Type B pancreatic cell (in vitro differentiated cells): ENCODE measurements around the gene SLC25A47. TPM values are rescaled to one million over a fixed set of nuclear protein-coding genes. Genes with fewer than 3 reads are reported as not detected.
"Not testable (repeated sequence)": the region's sequence is repeated elsewhere in the genome, so short reads cannot be mapped to it uniquely, and the experiment has no call there.

Experiments
- DNase-seq: peaks from one replicate; pipeline ENCODE4 v3.0.0; 2021; ENCODE audit warnings: mixed read lengths; ENCODE audit not compliant: unreplicated experiment; ENCODE audit errors: extremely low spot score
- H3K27ac Mint-ChIP-seq: 2 replicates; pipeline ENCODE4 v1.8.0; 2021; ENCODE audit warnings: mild to moderate bottlenecking, mixed read lengths
- H3K27me3 Mint-ChIP-seq: 2 replicates; pipeline ENCODE4 v1.8.0; 2021; ENCODE audit warnings: mixed read lengths
- H3K36me3 Mint-ChIP-seq: 2 replicates; pipeline ENCODE4 v1.8.0; 2021; ENCODE audit warnings: mixed read lengths
- H3K4me1 Mint-ChIP-seq: one replicate; pipeline ENCODE4 v1.8.0; 2021; ENCODE audit warnings: mixed read lengths; ENCODE audit not compliant: unreplicated experiment
- H3K4me3 Mint-ChIP-seq: 2 replicates; pipeline ENCODE4 v1.8.0; 2021; ENCODE audit warnings: mild to moderate bottlenecking, mixed read lengths
- H3K9me3 Mint-ChIP-seq: 2 replicates; pipeline ENCODE4 v1.8.0; 2021; ENCODE audit warnings: mixed read lengths
- CTCF ChIP-seq: fragments of 200-600 bp; sonication (generic); conservative IDR thresholded peaks from 2 replicates; pipeline ENCODE4 v1.5.0; 2021; ENCODE audit warnings: antibody characterized with exemption, mild to moderate bottlenecking
- total RNA-seq: library from RNA; stranded (reverse); gene quantifications from 2 replicates; pipeline ENCODE4 v1.2.1, GENCODE V29; 2021; ENCODE audit warnings: low replicate concordance

The SLC25A47 gene
- total RNA-seq, 1 donor from 2014 or later: not detected

GRCh38 chr14:100339766-100340422 lies 16.8 kb downstream of the SLC25A47 start:
- Mint-ChIP-seq H3K9me3 (no peaks in the 10 kb centered on the region), H3K27me3 (no peaks in the 10 kb centered on the region), H3K4me3 (no peak overlapping the region), H3K27ac (peak overlapping the region; percentile 30), H3K4me1 (peaks cover 10% of the 10 kb centered on the region), H3K36me3 (peaks cover 25% of the 10 kb centered on the region)
- no peak for TF ChIP-seq CTCF
- no peak for DNase-seq

- H3K4me1 Mint-ChIP-seq: peaks cover 10% of the 10 kb centered on the region
- H3K27me3 Mint-ChIP-seq: no peaks in the 10 kb centered on the region
- no peak overlapping the region for H3K27ac Mint-ChIP-seq
- no peaks in the 10 kb centered on the region for H3K9me3 Mint-ChIP-seq
- no peak overlapping the region for H3K4me3 Mint-ChIP-seq
- TF ChIP-seq CTCF: no peak
- H3K36me3 Mint-ChIP-seq: peaks cover 25% of the 10 kb centered on the region
- DNase-seq: no peak
Observed at GRCh38 chr14:100340423-100340813, 17.3 kb downstream of the SLC25A47 start.

- H3K27me3 Mint-ChIP-seq: no peaks in the 10 kb centered on the region
- no peak for TF ChIP-seq CTCF
- no peaks in the 10 kb centered on the region for H3K9me3 Mint-ChIP-seq
- H3K4me1 Mint-ChIP-seq: peaks cover 10% of the 10 kb centered on the region
- H3K27ac Mint-ChIP-seq: peak overlapping the region; percentile 18
- DNase-seq: no peak
- peaks cover 24% of the 10 kb centered on the region for H3K36me3 Mint-ChIP-seq
- no peak overlapping the region for H3K4me3 Mint-ChIP-seq
Observed at GRCh38 chr14:100341301-100342031, 18.3 kb downstream of the SLC25A47 start.

GRCh38 chr14:100342195-100342594 lies 19.1 kb downstream of the SLC25A47 start:
- no peak overlapping the region for H3K27ac Mint-ChIP-seq
- H3K4me3 Mint-ChIP-seq: no peak overlapping the region
- no peak for DNase-seq
- TF ChIP-seq CTCF: no peak
- peaks cover 10% of the 10 kb centered on the region for H3K4me1 Mint-ChIP-seq
- H3K9me3 Mint-ChIP-seq: no peaks in the 10 kb centered on the region
- no peaks in the 10 kb centered on the region for H3K27me3 Mint-ChIP-seq
- H3K36me3 Mint-ChIP-seq: peaks cover 28% of the 10 kb centered on the region

GRCh38 chr14:100342826-100343225 lies 19.7 kb downstream of the SLC25A47 start:
- not testable (repeated sequence) for H3K9me3 Mint-ChIP-seq, DNase-seq, H3K4me1 Mint-ChIP-seq, H3K27ac Mint-ChIP-seq, H3K4me3 Mint-ChIP-seq, H3K27me3 Mint-ChIP-seq
- peaks cover 28% of the 10 kb centered on the region for H3K36me3 Mint-ChIP-seq

- not testable (repeated sequence) for H3K27me3 Mint-ChIP-seq, DNase-seq, H3K4me3 Mint-ChIP-seq, H3K4me1 Mint-ChIP-seq, H3K27ac Mint-ChIP-seq, H3K9me3 Mint-ChIP-seq
- peaks cover 31% of the 10 kb centered on the region for H3K36me3 Mint-ChIP-seq
Observed at GRCh38 chr14:100344657-100345056, 21.5 kb downstream of the SLC25A47 start.
